SU-DHL-6 (cell line): ENCODE results near the gene SYNRG.

ENCODE experiments used
- CTCF ChIP-seq: fragments of 200-600 bp; sonication (generic); IDR thresholded peaks from one replicate; pipeline ENCODE4 v1.5.1; 2017; ENCODE audit warnings: antibody characterized with exemption, mild to moderate bottlenecking, low read length, moderate library complexity; ENCODE audit not compliant: insufficient read depth, poor library complexity, severe bottlenecking
- EZH2phosphoT487 ChIP-seq: fragments of 200-600 bp; sonication (generic), shearing (Covaris generic); conservative IDR thresholded peaks from 2 replicates; pipeline ENCODE4 v1.6.1; 2018; ENCODE audit warnings: mild to moderate bottlenecking, antibody characterized with exemption, low read length, moderate library complexity, mixed read lengths

GRCh38 chr17:37643869-37644268, 34.7 kb upstream of the SYNRG start:
- no peak for TF ChIP-seq EZH2phosphoT487
- TF ChIP-seq CTCF = no peak
